HG03521 (cell line): ENCODE results near the gene CCDC185.

ENCODE experiments used
- ATAC-seq: cut with Tn5 transposase; IDR thresholded peaks from one replicate; pipeline ENCODE4 v1.9.1; 2021; ENCODE audit warnings: mild to moderate bottlenecking, moderate library complexity; ENCODE audit not compliant: unreplicated experiment

The CCDC185 gene

DNA sequence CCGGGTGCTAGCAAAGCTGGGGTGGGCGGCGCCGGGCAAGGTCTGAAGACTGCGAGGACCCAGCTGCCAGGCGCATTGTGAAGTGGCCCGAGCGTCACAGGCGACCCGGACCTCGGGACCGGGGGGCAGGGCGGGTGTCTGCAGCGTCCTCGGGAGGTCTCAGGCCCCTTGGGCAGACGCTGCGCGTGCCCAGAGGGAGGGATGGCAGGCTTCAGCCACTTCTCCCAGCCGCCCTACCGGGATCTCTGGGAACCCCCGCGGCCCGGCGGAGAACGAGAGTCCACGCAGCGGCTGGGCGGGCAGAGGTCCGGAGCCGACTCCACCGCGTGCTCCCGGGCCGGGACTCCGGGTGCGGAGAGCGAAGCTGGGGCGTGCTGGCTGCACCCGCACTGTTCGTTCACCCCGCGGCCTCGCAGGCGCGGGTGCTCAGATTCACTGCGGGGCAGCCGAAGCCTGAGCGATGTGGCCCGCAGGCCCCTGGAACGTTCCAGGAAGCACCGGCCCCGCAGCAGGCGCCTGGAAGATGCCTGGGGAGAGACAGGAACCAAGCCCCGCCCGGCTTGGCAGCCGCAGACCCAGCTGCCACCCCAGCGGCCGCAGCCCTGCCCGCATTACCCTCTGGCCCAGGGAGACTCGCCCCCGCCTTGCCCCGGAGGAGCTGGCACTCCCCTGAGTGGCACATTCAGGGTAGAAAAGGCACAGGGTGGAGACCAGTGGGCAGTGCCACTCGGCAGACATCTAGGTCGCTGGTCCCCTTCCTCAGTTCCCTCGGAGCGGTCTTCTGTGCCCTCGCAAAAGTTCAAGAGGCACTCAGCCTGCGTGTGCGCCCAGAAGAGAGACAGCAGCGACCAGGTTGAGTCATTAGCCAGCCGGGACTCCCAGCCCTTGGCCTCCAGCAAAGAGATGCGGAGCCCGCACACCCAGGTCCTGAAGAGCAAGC lies at the start of gene CCDC185:
Gene CCDC185 (plus strand): TSS at position 141 of the 940 bp plus-strand sequence. CDS start 61 bp downstream, at position 202.
- ATAC-seq, result no peak

DNA sequence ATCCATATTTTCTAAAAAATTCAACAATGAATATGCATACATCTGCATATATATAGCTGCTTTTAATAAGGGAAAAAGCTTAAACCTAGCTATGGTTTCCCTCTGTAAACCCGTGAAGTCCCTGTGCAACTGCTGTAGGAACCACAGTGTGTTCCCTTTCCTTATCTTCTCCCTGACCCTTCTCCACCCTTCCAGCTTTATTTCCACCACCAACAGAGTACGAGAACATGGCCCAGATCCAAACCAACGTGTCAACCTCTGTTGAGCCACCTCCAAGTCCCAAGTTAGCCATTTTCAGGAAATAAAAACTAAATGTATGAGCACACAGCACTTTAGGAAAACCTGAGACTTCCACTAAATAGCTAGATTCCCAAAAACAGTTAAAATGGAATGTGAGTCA lies 49.5 kb upstream of the CCDC185 start:
- no peak for ATAC-seq

DNA sequence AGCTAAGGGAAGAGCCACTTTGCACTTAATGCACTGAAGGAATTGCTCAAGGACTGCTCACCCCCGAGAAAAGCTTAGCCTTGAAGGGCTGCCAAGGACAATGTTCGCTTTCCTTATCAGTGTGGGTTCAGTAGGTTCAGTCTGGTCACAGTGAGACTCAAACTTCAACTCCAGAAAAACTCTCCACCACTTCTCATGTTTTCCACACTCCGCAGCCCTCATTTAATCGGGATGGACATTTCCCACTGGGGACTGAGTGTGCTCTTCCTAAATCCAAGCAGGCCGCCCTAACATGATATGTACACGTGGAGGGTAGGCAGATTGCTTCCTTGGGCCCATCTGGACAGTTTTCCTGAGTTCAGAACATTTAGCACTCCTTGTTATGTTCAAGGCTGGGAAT lies 48.7 kb upstream of the CCDC185 start:
- ATAC-seq, result no peak

DNA sequence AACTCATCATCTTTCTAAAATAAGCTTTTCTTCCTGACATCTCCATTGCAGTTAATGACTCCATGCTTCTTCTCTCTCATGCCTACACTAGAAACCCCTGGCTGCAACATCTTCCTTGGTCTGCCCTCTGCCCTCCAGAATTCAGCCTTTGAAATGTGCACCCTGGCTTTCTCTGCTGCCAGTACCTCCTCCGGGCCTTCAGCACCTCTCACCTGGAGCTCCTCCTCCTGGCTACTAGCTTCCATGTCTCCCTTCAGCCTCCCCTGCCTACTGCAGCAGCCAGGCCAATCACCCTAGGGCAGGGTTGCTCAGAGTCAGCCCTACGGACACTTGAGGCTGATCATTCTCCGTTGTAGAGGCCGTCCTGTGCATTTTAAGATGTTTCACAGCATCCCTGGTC lies 47.5 kb upstream of the CCDC185 start:
- no peak for ATAC-seq

DNA sequence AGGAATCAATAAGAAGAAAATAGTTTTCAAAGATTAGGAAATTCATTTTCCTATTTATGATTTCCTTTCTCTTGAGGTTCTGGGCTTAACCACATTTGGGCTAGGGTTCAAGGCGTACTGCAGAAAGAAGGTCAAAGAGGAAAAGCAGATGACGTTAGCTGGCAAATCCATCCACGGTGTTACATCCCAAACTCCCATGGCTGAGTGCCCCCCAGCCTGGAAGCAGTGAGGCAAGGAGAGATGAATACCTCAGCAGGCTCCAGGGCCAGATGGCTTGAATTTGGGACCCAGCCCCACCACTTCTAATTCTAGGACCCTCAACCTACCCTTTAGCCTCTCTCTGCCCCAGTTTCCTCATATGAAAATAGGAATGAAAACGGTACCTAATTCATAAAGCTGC lies 46.9 kb upstream of the CCDC185 start:
- ATAC-seq, result no peak

DNA sequence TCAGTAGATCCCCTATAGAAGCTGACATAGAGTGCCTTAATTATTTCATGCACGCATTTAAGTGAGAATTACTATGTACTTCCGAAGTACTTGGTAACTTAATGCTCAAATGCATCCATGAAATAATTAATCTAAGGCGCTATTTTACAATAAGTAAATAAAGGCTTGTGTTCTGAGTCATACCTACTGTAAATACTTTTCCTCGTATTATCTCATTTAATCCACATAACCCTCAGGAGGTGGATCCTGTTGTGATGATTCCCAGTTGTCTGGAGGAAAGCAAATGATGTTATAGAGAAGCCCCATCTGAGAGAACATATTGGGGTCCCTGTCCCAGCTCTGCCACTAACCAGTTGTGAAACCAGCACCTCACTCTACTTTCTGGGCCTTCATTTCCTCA lies 45.6 kb upstream of the CCDC185 start:
- ATAC-seq, result no peak

DNA sequence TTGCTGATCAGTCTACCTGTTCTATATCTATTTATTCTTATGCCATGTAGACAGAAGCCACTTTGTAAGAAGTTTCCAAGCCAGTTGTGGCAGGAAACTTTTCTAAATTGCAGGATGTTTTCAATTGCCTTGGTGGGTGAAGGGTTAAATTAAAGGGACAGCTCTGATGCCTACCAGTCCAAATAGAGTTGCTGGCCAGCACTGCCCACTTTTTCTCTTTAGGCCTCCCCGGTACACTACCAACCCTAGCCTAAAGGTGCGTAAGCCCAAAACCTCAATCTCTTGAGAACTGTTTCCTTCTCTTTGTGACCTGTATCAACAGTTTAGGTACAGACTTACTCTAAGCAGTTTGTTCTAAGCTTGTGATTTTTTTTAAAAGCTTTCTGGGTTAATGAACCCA lies 44.8 kb upstream of the CCDC185 start:
- ATAC-seq, result no peak

DNA sequence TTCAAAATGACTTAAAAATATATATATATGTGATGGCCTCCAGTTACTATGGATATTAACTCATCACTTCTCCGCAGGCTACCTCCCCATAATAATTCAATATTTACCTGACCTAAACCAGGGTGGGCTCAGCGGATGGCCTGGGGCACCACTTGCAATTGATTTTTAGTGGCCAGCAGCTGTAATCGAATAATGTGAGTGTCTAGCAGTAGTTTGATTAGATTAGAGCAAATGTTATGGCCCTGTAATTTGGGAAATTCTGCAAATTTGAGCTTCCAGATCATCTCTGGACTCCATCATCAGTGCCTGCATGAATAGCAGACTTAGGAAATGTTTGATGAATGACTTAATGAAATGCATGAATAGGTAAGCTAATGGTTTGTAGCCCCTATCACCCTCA lies 44.0 kb upstream of the CCDC185 start:
- no peak for ATAC-seq

DNA sequence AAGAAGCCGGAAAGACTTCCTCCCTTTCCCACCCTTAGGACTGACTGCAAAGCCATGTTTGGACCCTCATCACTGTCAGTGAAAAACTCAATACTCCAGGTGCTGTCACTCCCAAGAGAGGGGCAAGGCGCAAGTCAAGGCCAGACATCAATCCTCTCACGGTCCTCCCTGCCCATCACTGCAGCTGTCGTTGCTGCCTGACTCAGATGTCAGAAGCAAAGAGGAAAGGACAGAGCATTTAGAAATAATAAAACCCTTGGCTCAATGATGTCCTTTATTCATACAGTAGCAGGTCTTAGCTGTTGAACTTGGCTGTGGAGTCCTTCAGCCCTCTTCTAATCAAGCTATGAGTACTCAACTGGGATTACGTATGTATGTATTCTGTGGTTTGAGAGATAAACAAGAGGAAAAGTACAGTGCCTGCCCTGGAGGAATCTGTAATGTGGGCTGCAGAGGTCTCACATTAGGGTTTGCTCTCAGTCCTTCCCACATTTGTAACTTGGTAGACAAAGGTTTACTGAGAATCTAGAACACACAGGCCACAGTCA lies 42.8 kb upstream of the CCDC185 start:
- no peak for ATAC-seq

DNA sequence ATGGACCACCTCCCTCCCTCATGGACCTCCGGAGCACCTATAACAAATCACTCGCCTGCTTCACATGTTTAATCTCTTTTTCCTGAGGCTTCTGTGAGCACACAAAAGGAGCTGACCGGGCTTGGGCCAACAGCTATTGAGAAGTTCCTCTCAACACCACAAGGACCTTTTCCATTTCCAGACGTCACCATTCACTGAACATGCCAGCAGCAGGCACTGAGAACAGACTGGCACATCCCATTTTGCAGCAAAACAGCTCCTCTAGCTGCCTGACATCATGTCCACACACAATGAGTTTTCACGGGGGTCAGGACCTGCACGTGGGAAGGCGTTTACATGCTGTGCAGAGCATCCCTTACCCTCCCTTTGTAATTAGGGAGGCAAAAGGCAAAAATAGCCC lies 40.3 kb upstream of the CCDC185 start:
- ATAC-seq, result no peak

DNA sequence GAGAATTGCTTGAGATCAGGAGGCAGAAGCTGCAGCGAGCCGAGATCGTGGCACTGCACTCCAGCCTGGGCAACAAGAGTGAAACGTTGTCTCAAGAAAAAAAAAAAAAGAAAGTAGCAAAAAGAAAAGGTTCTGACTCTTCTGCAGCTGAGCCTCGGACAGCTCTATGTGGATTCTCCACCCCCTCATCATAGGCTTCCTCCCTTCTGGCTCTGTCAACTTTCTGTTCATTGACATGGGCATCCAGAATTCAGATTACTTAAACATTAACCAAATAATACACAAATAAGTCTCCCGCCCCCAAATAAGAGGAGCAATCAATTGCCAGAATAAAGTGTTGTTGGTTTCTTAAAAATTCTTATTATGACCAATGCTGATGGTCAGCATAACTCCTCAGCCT lies 39.3 kb upstream of the CCDC185 start:
- ATAC-seq, result no peak

DNA sequence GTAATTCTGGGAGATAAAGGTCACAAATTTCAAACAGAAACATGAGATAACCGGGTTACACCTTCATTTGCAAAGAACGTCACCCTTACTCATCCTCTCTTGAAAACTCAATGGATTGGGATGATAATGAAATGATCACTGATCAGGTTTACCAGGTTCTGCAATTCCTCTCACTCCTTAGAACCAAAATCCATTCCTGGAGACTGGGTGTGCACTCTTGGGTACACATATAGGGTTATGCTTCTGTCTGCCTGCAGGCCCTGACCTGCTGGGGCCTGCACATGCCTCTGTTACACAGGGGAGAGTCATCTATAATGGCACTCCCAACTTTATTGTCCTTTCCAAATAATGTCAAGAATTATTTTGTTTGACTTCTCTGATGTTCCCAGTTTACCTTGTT lies 37.5 kb upstream of the CCDC185 start:
- ATAC-seq, result no peak

DNA sequence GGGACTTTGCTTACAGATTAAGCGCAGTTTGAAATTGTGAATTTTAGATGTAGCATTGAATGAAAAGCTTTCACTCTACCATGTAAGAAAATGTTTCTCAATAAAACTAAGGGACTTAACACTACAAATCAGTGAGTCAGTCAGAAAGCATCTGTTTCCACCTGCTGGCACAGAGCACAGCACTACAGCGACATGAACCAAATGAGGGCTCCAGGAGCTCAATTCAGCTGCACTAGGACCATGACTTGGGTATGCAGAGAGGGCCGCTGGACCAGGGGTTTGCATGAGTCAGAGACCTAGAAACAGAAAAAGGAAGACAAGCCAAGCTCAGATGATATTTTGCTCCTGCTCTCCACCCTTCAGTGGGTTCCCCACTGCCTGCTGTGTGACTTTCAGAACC lies 34.4 kb upstream of the CCDC185 start:
- no peak for ATAC-seq

DNA sequence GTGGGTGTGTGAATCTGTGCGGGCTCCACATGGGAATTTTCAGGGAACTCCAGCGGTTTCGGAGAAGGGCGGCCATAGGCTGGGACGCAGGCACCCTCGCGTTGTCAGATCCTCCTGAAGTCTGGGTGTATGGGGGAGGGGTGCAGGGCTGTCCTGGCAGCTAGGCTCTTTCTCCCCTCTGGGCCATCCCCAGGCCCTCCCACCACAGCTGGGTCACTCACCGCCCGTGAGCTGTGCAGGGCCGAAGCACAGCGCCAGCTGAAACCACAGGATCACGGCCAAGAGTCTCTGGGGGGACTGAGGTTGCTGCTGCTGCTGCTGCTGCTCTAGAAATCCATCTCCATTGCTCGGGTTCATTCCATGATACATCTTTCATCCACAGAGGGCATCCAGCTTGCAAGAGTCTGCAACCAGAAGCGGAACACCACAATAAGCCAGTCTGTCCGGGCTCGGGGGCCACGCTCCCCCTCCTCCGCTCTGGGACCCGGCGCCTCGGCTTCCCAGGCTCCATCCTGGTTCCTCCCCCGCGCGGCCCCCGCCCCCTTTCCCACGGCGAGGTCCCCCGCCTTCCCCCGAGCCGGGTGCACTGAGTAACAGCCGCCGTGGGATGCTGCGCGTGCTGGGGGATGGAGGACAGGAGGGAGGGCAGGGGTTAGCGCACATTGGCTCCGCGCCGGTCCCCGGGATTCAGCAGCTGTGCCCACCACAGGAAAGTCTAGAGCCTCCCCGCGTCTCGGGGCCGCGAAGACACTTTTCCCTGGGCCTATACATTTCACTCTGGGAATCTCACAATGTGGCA lies 30.0 kb upstream of the CCDC185 start:
- no peak for ATAC-seq

DNA sequence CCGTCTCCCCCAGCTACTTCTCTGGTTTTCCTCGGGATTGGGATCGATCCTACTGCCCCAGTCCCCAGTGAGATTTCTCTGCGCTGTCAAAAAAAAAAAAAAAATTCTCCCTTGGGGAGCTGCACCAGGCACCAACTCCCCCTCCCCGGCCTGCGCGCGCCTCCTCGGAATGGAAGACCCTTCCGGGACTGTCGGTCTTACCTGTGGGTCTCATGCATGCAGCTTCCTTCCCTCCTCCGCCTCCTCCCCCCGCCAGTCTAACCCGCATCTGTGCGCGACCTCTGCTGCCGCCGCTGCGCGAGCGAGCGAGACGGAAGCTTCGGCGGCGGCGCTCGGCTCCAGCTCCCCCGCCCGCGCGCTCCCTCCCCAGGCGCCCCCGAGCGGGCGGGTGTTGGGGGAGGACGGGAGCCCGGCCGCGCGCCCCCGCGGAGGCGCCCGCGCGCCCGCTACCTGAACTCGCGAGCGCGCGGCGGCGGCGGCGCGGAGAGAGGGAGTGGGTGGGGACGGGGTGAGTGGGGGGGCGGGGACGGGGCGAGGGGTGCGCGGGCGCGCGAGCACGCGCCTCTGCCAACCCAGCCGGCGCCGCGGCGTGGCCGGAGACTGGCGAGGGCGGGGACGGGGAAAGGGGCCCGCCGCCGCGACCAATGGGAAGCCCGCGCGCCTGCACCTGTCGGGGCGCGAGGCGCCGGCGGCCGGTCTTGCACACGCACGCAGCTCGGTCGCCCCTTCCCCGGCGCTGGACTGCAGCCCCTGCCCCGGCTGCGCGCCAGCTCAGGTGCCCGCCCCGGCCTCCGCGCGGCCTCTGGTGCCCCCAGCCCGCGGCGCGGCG lies 29.1 kb upstream of the CCDC185 start, which contains the start of gene SUSD4:
Gene SUSD4 (minus strand): TSS at position 321 of the 829 bp plus-strand sequence. CDS start 751 bp downstream, outside the sequence.
- peak; percentile 60 for ATAC-seq

DNA sequence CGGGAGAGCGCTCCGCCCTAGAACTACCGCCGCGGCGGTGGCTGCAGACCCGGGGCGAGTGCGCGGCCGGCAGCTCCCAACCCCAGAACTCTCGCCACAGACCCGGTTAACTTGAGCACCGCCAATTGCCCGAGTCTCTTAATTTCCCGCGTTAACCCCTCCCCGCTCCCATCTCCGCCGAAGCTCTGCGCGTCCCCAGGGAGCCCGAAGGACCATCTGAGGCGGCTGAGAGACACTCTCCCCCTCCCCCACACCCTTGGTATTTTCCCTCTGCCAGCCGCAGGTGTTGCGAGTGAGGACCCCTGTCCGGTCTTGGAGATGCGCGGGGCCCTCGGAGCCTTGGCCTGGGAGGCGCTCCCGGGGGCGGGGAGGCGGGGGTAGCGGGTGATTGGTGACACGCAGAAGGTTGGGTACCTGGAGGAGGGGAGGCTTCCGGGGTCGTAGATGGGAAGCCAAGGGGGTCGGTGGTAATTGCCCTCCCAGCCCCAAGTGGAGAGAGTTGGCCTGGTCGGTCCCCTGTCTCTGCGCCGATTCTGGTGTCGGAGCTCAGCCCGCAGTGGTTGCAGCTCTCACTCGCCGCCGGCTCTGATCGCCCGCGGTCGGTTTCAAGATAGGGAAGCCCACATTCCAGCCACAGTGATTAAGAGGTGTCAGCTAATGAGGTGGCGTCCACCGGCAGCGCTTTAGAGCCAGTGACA lies 28.4 kb upstream of the CCDC185 start:
- ATAC-seq, result no peak

DNA sequence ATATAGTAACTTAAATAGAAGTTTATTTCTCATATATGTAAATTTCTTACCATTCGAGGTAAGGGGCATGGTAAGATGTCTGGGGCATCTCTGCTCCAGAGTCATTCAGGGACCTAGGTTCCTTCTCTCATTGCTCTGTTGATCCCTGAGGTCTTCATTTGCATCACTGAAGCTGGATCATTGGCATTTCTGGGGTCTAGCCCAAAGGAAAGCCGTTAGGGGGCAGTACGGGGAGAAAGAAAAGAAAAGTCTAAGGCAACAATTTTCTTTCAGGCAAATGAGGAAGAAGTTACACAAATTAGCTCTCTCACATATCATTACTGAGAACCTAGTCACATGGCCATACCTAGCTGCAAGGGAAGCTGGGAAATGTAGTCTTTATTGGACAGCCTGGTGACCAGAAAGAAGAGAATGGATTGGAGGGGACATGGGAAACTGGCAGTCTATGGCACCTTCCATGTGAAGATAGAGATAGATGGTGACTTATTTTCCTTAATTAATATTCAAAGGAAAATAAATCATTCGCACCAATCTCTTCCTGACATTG lies 19.1 kb upstream of the CCDC185 start:
- no peak for ATAC-seq

DNA sequence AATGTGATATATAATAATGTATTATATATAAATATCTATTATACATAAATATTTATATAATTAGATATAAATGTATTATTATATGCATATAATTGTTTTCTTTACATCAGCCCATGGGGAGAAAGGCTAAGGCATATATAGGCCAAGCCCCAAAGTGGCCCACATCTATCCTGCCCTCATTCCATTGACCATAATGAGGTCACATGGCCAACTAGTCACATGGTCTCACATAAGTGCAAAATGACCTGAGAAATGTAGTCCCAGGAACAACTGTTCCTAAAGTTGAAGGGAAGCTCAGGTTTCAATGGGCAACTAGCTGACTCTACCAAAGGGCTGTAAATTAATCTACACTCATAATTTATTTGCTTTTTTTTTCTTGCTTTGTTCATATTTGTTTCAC lies 14.5 kb upstream of the CCDC185 start:
- no peak for ATAC-seq

DNA sequence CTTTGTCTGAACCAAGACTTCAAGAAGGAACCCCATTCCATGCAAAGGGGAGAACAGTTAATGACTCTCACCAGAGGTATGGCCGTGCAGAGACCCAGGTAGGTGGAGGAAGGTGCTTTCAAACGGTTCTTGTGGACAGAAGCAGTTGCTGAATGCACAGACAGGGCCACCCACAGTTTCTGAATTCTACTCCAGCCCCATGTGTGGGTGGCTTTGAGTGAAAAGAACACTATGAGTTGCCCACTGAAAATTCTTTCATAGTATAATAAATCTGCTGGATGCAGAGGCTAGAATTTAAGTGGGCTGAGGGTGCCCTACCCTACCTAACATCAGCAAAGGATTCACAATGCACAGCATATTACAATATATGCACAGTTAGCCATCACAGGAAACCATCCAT lies 7.2 kb upstream of the CCDC185 start:
- ATAC-seq, result no peak

DNA sequence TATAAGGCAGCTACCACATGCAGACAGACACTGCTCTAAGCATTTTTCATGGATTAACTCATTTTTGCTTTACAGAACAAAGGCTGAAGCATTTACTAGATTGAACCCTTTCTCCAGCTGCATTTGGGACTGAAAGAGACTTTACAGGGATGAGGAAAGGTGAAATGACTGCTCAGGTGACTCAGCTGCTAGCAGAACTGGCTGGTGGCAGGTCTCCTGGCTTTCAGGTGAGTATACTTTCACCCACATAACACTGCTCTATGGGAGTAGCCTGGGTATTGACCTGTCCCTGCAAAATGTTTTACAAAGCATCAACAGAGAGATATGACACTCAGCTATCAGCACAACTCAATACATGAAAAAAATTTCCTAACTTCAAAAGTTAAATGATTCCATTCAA lies 2.6 kb upstream of the CCDC185 start:
- ATAC-seq, result no peak
